T1000 (cell line): Measurements from ENCODE around the gene MSI2.

ENCODE experiments used
- DNase-seq: peaks from one replicate; lab custom pipeline; 2025; ENCODE audit warnings: mixed read lengths; lab: John Stamatoyannopoulos, UW

MSI2 gene

DNA sequence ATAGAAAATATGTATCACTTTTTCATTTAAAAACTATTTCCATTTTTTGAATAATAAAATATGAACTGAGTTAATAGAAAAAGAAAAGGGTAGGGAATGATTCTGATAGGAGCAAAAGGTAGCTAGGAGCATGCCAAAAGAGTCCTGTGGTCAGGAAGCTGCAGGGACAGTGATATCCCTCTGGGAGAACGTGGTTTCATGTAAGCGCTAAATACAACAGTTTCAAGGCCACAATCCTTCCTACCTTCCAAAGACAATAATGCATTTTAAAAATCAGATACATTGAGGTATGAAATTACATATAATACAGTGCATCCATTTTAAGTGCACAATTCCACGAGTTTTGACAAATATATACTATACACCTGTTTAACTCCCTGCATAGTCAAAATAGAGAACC, 432.9 kb downstream of the MSI2 start:
- DNase-seq, result no peak

DNA sequence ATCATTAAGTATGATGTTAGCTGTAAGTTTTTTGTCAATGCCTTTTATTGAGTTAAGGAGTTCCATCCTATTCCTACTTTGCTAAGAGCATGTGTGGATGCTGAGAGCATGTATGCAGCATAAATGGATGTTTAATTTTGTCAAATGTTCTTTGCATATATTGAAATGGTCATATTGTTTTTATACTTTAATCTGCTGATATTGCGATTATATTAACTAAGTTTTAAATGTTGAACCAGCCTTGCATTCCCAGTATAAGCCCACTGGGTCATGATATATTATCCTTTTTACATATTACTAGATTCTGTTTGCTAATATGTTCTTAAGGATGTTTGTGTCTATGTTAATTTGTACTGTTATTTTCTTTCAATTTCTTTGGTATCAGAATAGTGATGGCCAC, 435.6 kb downstream of the MSI2 start:
- DNase-seq, result no peak

DNA sequence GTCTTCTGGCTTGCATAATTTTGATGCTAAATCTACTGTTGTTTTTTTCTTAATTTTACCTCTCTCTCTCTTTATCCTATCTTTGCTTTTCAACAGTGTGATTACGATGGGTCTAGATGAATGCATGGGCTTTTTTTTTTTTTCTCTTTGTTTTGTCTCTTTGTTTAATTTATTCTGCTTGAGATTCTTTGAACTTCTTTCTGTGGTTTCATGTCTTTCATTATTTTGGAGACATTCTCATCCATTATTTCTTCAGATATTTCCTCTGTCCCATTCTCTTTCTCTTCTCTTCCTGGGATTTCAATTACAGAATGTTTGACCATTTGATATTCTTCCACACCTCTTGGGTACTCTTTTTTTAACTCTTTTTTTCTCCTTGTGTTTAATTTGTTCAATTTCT, 436.4 kb downstream of the MSI2 start:
- no peak for DNase-seq

DNA sequence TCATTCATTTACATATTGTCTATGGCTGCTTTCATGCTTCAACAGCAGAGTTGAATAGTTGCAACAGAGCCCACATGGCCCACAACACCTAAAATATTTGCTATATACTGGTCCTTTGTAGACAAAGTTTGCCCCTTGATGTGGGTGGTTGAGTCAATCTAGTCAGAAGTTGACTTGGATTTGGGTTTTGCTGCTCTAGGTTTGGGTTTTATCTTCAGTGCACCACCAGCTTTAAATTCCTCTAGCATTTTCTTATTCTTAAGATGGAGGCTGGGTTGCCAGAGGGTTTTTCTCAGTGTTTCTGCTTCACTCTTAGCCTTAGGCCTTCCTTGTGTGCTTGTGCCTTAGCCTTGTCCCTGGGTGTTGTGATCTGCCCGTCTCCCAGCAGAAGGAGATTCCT, 437.7 kb downstream of the MSI2 start:
- DNase-seq, result no peak

DNA sequence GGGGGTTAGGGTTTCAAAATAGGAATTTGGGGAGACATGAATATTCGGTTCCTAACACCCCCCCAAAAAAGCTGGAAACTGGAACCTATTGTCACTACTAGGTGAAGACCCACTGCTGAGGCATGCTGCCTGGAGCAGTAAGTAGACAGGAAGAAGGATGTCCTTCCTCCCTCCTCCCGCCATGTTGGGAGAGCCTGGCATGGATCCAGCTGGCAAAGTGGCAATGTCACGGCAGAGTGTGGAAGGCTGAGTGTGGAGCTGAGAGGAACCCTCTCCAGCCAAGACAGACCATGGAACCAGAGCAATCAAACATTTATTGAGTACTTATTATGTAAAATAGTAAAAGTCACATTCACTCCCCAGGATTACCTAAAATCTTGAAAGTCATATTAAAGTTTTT, 439.7 kb downstream of the MSI2 start:
- no peak for DNase-seq

DNA sequence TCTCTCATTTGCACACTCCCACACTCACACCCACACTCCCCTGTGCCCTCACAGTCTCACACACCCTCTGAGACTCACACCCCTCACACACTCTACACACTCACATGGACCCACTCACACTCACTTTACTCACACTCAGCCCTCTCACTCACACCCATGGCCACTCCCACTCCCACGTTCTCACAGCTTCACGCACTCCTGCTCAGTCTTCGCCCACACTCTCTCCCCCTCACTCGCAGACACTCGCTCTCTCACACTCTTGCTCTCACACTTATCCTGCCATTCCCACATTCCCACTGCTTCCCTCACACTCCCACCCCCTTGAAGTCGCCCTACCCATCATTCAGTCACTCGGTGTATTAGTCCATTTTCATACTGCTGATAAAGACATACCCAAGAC, 440.9 kb downstream of the MSI2 start:
- no peak for DNase-seq

DNA sequence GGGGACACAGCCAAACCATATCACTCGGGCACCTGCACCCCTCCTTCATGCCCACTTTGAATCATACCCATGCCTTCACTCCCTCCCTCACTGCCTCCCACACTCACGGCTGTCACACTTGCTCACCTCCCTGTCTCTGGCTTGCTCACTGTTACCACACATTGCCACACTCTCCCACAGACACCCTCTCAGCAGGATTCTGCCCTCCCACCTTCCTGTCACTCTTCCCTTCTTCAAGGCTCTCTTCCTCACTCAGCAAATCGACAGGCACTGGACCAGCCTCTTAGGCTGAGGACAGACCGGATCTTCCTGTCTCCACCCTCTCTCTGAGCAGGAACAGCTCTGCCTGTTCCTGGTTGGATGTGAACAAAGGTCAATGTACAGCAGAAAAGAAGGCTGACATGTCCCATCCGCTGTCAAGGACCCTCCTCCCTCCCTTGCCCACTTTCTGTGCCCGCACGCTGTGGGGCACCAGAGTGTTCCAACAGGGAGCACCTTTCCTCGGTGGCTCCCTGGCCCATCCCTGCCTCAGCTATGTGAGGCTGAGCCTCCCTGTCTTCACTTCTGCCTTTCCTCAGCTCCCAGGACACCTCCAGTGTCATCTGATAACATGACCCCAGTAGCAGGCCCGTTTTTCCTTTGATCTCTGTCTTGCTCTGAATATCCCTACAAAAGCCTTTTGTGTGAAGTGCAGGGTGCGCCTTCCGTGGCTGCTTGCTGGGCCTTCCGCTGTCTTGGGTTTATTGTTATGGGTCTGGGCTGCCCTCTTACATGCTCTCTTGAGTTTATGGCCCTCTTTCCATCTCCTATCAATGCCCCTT, 441.8 kb downstream of the MSI2 start:
- DNase-seq, result no peak

DNA sequence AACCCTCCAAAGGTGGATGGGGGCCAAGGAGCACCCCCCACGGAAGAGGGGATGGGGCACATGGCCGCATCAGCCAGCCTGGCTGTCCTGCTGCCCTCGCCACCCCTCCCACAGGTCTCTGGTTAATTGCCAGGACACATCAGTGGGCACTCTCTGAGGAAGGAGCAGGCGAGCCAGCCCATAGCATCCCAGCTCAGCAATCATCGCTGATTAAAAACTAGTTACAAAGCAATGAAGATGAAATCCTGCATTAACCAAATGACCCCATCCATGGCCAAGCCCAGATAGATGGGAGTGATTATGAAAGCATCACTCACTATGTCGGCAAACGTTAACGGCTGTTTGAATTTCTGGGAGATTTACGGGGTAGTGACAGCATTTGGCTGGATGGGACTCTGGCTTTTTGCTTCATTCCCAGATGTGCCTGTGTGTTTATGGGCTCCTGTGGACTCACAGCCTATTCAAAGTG, 443.5 kb downstream of the MSI2 start:
- DNase-seq, result no peak

DNA sequence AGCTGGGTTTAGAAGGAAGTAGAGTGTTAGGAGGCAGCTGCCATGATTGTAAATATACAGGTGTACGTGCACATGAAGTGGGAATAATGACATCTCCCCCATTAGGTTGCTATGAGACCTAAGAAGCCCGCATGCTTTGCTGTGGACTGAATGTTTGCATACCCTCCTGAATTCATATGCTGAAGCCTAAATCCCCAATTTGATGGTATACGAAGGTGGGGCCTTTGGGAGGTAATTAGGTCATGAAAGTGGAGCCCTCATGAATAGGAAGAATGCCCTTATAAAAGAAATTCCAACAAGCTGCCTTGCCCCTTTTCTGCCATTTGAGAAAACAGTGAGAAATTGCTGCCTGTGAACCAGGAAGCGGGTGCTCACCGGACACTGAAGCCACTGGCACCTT, 444.8 kb downstream of the MSI2 start:
- DNase-seq, result no peak

DNA sequence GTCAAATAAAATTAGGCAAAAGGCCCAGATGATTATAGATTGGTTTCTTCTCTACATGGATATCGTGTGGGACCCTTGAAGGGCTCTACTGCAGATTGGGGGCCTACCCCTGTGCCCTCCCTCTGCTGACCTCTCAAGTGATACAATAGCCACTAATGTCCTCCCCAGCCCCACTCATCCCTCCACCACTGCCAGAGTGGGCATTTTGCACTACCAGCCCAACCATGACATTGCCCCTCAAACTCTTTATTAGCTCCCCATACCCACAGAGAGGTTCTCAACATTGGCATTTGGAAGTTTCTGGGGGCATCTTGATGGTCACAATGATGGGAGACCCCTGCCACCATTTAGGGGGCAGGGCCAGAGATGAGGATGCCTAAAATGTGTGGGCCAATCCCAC, 446.9 kb downstream of the MSI2 start:
- DNase-seq, result no peak

DNA sequence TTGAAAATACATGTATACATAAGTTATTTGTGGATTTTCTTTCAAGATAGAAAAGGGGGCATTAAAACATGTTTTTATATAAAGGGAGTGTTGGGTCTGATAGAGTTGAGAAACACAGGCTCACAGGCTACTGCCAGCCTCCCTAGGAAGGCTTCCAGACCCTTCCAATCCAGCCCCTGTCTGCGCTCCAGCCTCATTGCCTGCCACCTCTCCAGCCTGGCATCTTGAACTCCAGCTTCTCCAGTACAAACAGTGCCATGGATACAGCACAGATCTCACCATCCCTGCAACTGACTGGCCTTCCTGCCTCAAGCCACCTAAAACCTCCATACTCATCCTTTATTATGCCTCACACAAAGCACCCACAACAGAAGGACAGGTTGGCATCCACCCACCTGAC, 448.1 kb downstream of the MSI2 start:
- DNase-seq, result no peak

DNA sequence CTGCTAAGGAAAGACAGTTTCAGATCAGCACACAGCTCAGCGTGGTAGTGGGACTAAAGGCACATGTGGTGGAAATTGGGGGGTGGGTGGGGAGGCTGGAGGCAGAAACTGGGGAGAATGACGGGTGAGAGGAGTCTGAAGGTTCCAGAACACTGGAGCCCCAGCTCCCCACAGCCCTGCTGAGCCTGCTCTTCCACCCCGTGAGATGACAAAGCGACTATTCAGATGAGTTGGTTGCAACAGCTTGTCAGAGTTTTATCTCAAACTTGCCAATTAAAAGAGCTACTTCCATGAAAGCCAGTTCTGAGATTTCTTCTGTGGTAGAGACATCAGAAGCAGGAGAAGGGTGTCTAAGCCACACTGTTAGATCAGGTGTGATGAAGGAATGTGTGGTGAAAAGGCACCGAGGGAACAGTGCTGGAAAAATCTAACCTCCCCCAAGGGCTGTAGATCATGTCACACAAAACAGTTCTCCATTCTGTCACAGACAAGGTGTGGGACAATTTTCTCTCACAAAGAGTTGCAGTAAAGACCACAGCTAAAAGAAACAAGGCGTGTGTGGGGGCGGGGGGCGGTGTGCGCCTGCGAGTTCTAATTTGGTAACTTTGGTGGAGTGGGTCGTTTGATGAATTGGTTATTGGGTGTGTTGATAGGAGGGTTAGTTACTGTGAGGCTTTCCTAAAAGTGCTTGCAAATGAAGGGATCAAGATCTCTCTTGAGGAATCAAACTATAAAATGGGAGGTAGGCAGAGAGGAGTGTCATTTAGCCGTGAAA, 449.8 kb downstream of the MSI2 start:
- no peak for DNase-seq

DNA sequence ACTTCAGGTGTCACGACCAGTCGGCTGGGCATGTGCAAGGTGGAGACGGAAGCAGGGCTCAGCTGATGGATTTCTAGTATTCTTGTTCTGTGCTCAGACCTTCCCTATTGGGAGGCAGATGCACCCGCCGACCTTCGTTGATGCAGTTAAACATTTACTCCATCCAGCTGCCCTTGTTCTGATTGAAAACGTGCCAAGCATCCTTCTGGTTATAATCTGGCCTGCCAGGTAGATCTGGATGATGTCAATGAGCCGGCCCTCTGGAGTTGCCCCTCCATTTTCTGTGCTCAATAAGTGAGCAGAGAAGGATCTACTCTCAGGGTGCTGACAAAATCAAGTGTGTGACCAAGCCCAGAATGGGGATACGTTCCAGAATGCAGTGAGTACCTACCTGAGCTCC, 450.4 kb downstream of the MSI2 start:
- DNase-seq, result no peak

DNA sequence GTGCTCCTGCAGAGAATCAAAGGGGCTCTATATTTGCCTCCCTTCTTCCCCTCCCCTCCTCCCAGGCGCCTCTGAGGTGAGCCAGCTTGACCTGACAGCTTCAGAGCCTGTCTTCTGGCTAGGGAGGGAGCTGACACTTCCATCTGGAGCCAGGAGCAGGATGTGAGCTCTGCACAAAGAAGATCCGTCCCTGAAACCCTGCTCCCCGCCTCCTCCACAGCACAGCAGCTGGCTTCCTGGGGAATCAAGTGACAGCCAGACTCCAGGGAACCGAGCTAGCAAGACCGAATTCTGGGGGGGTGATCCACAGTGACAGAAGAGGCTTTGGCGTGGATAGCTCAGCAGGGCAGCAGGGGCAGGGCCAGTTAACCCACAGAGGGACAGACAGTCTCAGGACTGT, 451.6 kb downstream of the MSI2 start:
- no peak for DNase-seq

DNA sequence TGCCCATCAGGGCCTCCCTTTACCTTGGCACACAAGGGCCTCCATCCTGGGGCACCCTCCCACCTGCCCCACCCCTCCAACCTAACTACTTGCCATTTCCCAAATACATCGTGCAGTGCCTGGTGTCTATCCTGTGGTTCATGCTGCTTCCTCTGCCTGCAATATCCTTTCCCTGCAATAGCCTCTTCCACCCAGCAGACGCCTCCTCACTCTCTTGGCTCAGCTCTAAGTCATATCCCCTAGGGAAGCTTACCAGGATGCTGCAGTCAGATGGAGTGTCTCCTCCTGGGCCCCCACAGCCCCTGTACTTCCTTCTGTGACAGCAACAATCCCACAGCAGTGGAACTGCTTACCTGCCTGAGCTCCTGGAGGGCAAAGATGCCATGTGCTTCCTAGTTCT, 452.1 kb downstream of the MSI2 start:
- DNase-seq, result no peak

DNA sequence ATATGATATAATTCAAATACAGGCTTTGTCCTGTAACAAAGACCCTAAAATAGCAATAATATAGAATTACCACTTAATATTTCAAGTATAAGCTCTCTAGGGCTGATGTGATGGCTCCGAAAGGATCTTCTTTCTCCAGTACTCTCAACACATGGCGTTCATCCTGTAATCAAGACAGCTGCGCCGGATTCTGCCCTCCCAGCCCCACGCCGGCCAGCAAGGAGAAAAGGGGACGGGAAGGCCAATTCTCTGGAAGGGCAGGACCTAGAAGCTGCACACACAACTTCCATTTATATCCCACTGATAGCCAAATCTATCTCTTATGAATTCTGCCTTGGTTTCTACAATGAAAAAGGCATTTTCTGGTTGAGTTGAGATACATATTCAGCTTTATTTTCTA, 456.8 kb downstream of the MSI2 start:
- DNase-seq, result no peak

DNA sequence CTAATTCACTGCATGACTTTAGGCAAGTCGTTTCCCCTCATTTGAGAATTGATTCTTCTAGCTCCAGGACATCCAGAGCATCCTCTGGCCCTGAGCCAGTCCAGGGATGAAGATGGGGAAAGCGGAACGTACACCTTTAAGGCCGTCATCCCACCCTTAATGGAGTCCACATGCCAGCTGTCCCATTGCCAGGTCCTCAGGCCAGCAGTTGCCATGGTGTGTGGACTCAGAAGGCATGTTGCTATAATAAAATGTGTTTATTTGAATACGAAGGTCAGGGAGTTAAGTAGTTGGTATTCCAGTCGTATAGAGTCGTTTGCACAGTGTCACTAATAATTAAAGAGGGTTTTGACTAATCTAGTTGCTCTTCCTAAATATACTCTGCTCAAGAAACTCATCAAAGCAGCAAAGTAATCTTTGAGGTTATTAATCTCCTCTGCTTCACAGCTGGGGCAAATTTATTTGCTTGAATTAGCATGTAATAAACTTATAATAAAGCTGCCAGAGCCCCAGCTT, 458.4 kb downstream of the MSI2 start:
- no peak for DNase-seq

DNA sequence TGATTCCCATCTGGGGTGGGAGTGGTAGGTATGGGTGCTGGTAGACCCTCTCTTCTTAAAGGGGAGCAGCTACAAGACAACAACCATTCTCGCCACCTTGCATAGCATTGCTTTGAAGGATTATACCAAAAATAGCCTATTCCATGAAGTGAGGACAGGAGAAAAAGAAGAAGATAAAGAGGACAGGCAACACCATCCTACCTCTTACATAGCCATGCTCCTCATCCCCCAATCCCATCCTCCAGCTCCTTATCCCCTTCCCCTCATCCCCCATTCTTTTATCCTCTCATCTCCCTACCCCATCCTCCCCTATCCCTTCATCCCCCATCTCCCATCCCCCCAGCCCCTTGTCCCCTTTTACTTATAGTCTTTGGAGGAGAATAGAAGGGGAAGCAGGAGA, 459.7 kb downstream of the MSI2 start:
- DNase-seq, result no peak

DNA sequence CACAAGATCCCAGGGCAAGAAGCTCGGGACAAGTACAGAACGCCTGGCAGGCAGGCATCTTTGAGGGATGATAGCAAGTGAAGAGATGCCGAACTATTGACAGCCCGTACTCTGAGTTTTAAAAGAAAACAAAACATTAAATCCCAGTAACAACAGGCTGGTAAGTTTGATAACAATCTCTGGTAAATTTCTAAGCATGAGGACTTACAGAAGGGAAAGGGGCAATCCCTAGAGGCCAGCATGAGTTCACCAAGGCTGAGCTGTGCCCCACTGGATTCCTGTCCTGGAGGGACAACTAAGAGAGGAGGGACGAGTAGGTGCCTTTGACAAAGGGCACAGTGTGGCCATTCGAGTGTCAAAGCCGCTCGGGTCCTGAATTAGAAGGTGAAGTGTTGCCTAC, 462.6 kb downstream of the MSI2 start:
- no peak for DNase-seq

DNA sequence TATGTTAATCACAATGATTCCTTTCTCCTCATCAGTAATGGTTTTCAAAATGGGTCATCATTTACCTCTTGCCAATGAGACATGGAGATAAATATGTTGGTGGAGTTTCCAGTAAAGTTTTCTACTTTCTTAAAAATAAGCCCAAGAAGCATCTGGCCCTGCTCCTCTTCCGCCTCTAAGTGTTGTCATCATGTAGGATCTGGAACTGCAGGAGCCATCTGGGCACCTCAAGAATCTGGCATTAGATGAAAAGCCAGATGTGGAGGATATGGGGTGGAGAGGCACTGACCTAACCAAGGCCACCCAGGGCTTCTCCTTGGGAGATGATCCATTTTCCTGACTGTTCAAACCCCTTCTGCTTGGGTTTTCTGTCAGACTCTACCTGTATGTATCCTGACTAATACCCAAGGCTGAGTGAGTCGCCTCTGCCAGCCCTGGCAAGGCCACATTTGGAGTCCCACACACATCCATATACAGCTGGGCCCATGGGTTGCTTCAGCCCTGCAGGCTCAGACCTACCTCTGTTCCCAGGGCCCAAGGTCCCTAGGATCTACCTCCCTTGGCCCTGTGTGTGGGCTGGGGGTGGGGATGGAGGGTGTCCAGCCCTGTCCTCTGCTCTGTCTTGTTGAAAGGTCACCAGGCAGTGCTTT, 464.2 kb downstream of the MSI2 start:
- DNase-seq, result no peak

DNA sequence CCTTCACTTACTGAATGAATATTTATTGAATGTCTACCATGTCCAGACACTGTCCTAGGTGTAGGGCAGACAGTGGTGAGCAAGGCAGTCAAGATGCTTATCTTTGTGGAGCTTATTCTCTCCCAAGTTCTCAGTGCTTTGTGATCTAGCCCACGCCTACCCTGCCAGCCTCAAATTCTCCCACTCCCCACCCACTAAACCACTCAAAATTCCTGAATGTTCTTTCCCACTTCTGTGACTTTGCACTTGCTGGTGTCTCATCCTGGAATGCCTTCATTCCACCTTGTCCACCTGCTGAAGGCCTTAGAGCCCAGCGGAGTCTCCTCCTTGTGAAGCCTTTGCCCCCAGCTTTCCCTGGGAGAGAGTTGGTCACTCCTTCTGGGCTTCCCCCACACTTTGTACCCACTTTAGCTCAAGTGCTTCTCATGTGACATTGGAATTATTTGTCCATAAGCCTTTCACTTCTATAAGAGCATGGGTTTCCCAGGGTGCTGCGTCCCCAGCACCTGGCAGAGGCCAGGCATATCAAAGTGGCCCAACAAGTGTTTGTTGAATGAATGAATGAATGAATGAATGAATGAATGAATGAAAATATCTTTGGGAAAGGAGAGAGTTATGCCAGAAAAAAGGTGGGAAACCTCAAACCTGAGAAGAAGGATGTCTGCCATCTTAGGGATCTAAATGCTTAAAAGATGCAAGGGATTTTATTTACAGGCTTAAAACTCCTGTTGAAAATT, 465.8 kb downstream of the MSI2 start:
- DNase-seq, result no peak

DNA sequence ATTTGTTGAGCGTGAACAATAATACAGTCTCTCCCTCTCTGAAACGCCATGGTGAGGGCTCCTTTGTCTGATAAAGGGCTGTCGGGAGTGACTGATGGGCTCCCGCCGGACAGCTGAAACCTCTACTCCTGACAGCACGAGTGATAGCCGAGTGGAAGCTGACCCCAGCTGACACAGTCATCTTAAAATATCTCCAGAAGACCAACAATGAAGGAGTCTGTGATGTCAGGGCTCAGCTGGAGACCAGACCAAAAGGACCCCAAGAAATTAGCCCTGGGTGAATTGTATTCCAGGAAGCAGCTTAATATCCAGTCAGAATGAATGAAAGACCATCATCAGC, 466.4 kb downstream of the MSI2 start:
- DNase-seq, result no peak
